Tibial artery (tissue), 4 donors: ENCODE results near the gene PAK2.

ENCODE experiments used
- DNase-seq, 2 donors: peaks; one replicate each; pipeline ENCODE4 v3.0.0-alpha.2; 2019
- H3K27ac ChIP-seq, 2 donors: fragments of 200-600 bp; sonication (generic) in 1 of 2; 1 replicate in 1 of 2; 2 replicates in 1 of 2; pipeline ENCODE4 v1.5.1; 2018 to 2019; ENCODE audit warnings: mild to moderate bottlenecking in 1 of 2
- H3K27me3 ChIP-seq, 2 donors: fragments of 200-600 bp; sonication (generic) in 1 of 2; one replicate each; pipeline versions ENCODE4 v1.5.1 to v1.6.0; 2016 to 2019
- H3K36me3 ChIP-seq, 3 donors: fragments of 200-600 bp; sonication (generic) in 2 of 3; one replicate each; pipeline ENCODE4 v1.5.1; 2016 to 2019; ENCODE audit warnings: mild to moderate bottlenecking in 2 of 3
- H3K4me1 ChIP-seq, 4 donors: fragments of 200-600 bp; sonication (generic) in 2 of 4; 1 replicate in 3 of 4; 2 replicates in 1 of 4; pipeline ENCODE4 v1.5.1; 2016 to 2019
- H3K4me3 ChIP-seq, 2 donors: fragments of 200-600 bp; sonication (generic) in 1 of 2; 1 replicate in 1 of 2; 2 replicates in 1 of 2; pipeline ENCODE4 v1.5.1; 2018 to 2019; ENCODE audit warnings: mild to moderate bottlenecking in 2 of 2
- H3K9me3 ChIP-seq, 3 donors: fragments of 200-600 bp; sonication (generic) in 1 of 3; one replicate each; pipeline ENCODE4 v1.5.1; 2016 to 2019
- CTCF ChIP-seq, 2 experiments: fragments of 200-600 bp in 1 of 2; fragments of 450-650 bp in 1 of 2; IDR thresholded peaks; one replicate each; pipeline ENCODE4 v1.5.1; 2017 to 2019; ENCODE audit warnings: antibody characterized with exemption in 2 of 2, mild to moderate bottlenecking in 1 of 2, moderate library complexity in 1 of 2
- intact Hi-C: fragments of 100-400 bp; cut with DNase I; formaldehyde crosslinking; loops from one replicate; pipeline ENCODE4 v1.15.0; 2023; ENCODE audit warnings: low total_unique reads

The PAK2 gene

DNA sequence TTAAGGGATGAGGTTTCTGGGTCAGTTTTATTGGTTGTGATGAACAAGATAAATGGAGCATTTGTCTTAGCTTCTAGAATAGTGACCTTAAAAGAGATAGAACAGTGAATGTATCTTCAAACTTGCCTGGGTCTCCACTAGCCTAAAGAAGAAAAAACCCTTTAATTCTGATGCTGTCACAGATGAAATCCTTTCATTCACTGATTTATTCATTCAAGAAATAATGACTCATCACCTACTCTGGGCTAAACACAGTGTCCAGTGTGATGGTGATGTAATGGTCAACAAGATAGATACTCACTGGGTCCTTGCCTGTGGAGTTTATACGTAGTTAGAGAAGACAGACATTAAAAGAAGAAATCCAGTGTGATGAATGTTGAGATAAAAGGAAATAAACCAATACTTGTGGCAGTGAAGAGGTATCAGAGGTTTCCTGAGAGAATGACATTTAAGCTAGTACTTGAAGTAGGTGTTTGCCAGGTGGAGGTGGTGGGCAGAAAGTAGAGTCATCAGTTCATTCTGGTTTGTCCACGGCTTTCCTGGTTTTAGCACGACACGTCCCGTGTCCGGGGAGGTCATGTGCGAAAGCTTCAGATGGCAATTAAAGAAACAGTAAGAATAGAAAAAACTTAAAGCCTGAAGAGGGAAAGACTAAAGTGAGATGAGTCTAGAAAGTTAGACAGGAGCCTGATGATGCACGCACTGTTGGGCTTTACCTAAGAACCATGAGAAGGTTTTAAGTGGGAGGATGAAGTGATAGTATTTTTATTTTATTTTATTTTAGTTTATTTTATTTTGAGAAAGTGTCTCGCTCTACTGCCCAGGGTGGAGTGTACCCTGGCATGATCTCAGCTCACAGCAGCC, 18.5 kb downstream of the PAK2 start:
- Histone ChIP-seq H3K4me3 (no peak overlapping the region), H3K9me3 (no peaks in the 10 kb centered on the region), H3K4me1 (peaks cover 0 to 6% (median 0%) of the 10 kb centered on the region in 4 donors), H3K36me3 (peaks cover 0 to 8% (median 0%) of the 10 kb centered on the region in 3 donors), H3K27ac (no peak overlapping the region), H3K27me3 (no peaks in the 10 kb centered on the region)
- intact Hi-C loops, result no loop called here
- no peak for TF ChIP-seq CTCF (IDR thresholded peaks at IDR 0.05)
- no peak for DNase-seq

GRCh38 chr3:196763179-196763578, 23.5 kb downstream of the PAK2 start:
- Histone ChIP-seq H3K4me1 (peaks cover 0 to 6% (median 0%) of the 10 kb centered on the region in 4 donors), H3K4me3 (no peak overlapping the region), H3K9me3 (no peaks in the 10 kb centered on the region), H3K27ac (no peak overlapping the region), H3K36me3 (no peaks in the 10 kb centered on the region), H3K27me3 (no peaks in the 10 kb centered on the region)
- intact Hi-C loops, result no loop called here
- no peak for DNase-seq
- TF ChIP-seq CTCF (IDR thresholded peaks at IDR 0.05), result no peak

- TF ChIP-seq CTCF (IDR thresholded peaks at IDR 0.05), result no peak
- Histone ChIP-seq H3K9me3 (no peaks in the 10 kb centered on the region), H3K4me1 (peaks cover 0 to 6% (median 3%) of the 10 kb centered on the region in 4 donors), H3K27ac (no peak overlapping the region), H3K36me3 (peaks cover 0 to 6% (median 0%) of the 10 kb centered on the region in 3 donors), H3K27me3 (no peaks in the 10 kb centered on the region), H3K4me3 (no peak overlapping the region)
- intact Hi-C loops, result no loop called here
- DNase-seq, result no peak
These were observed 25.8 kb downstream of the PAK2 start for GRCh38 chr3:196765454-196765853.

DNA sequence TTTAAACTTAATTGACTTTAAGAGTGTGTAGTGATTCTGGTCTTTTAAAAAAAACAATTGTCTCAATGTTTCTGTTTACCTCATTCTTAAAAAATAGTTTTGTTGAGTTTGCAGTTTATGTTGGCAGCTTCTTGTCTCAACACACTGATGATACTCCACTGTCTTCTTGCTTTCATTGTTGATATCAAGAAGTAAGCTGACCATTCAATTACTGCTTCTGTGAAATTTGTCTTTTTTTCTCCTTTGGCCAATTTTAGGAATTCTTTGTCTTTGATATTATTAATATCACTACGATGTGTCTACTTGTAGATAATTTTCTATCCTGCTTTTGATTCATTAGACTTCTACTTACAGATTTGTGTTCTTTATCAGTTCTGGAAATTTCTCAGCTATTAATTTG, 31.4 kb downstream of the PAK2 start:
- no peak for DNase-seq
- intact Hi-C loops, result no loop called here
- TF ChIP-seq CTCF (IDR thresholded peaks at IDR 0.05), result no peak
- peaks cover 0 to 6% (median 0%) of the 10 kb centered on the region in 3 donors for H3K36me3 ChIP-seq
- no peak overlapping the region for H3K4me3 ChIP-seq
- no peaks in the 10 kb centered on the region for H3K27me3 ChIP-seq
- no peak overlapping the region for H3K27ac ChIP-seq
- no peaks in the 10 kb centered on the region for H3K9me3 ChIP-seq
- H3K4me1 ChIP-seq, result peaks cover 0 to 21% (median 5%) of the 10 kb centered on the region in 4 donors

DNA sequence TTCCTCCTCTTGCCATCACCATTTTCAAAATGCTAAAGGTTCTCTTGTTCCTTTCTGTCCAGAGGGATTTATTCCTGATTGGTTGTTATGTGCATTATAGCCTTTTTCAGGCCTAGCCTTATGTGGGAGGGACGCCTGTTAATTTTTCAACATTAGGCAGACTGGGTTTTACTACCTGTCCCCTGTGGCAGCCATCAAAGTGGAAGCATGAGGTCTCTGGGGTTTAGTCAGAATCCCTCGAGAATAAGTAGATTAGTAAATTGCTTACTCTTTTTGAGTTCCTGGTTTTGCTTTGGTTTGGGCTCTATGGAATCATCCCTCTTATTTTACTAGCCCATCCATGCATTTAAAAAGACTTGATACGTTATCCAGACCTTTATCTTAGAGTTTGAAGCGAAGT, 32.4 kb downstream of the PAK2 start:
- Histone ChIP-seq H3K36me3 (peaks cover 0 to 6% (median 0%) of the 10 kb centered on the region in 3 donors), H3K27me3 (no peaks in the 10 kb centered on the region), H3K9me3 (no peaks in the 10 kb centered on the region), H3K4me1 (peaks cover 0 to 21% (median 5%) of the 10 kb centered on the region in 4 donors), H3K4me3 (no peak overlapping the region), H3K27ac (no peak overlapping the region)
- TF ChIP-seq CTCF (IDR thresholded peaks at IDR 0.05), result no peak
- intact Hi-C loops, result no loop called here
- no peak for DNase-seq
